ENCODE measurements around the gene BEND3.

Gene BEND3

DNA sequence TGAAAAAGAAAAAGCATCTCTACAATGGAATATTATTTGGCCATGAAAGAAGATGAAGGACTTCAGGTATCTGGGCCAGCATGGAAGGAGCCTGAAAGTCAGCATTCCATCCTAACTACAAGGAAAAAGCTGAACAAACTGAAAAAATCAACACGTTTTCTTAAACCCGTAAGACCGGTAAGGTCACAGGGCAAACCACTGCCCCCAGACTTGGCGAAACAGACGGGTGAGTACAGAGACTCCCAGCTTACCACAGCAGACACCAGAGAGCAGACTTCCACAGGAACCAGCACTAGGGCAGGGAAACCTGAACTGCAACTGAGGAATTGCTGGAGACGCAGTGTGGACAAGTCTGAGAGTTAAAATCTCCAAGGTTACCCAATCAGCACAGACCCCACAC lies 31.4 kb downstream of the BEND3 start:
- WGBS, 2 donors (ENCODE audit: extremely low coverage in 2 of 2, insufficient read length in 2 of 2, insufficient replicate concordance in 1 of 2): no CpG with 5 or more reads among the region's 6 CpGs

DNA sequence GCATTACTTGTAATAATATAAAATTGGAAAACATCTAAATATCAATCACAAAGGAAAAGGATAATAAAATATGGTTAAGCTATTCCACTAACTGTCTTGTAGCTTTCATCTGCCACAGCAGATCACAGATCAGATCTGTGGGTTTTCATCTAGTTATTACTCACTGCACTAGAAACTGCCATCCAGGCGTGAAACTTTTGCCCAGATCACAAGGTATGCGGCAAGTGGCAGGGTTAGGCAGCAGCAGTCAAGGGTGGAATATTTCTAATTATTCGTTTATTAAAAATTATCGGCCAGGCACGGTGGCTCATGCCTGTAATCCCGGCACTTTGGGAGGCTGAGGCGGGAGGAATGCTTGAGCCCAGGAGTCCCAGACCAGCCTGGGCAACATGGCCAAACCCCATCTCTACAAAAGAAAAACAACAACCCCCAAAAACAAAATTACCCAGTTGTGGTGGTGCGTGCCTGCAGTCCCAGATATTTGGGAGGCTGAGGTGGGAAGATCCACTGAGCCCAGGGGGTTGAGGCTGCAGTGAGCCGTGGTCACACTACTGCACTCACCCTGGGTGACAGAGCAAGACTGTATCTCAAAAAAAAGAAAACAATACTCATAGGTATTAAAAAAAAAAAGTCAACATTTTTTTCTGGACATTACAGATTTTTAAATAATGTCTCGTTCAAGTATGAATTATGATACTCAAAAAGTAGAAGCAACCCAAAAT lies 32.1 kb downstream of the BEND3 start:
- Histone ChIP-seq H3K4ac (ENCODE audit: low read length) (no peak overlapping the region), H2BK120ac (ENCODE audit: low read depth, low read length) (no peak overlapping the region), H3K79me1 (ENCODE audit: low read depth, low read length) (peaks cover 2% of the 10 kb centered on the region), H3K23ac (ENCODE audit: low read depth, low read length, poor library complexity) (no peak overlapping the region), H3K4me1 (ENCODE audit: control insufficient read depth in 2 of 2, insufficient read depth in 1 of 2, low read depth in 1 of 2, low read length in 2 of 2) (peaks cover 0 to 1% of the 10 kb centered on the region in 2 donors), H3K27ac (replicated peaks; ENCODE audit: low read length) (no peak overlapping the region), H2BK5ac (ENCODE audit: low read length) (no peak overlapping the region), H2BK12ac (ENCODE audit: low read length) (no peak overlapping the region), H3K18ac (ENCODE audit: low read length) (no peak overlapping the region), H2BK15ac (ENCODE audit: low read length) (no peak overlapping the region), H3K4me3 (ENCODE audit: low read length in 2 of 2) (no peak overlapping the region), H4K91ac (ENCODE audit: low read depth, low read length, poor library complexity) (no peak overlapping the region), H3K27me3 (ENCODE audit: control insufficient read depth in 3 of 3, insufficient read depth in 3 of 3, low read depth in 1 of 3, low read length in 3 of 3) (no peaks in the 10 kb centered on the region), H2AK5ac (ENCODE audit: low read depth, low read length) (no peak overlapping the region), H4K8ac (ENCODE audit: low read depth, low read length) (no peak overlapping the region), H3K14ac (ENCODE audit: low read length) (no peak overlapping the region), H3K36me3 (replicated peaks in 1 of 2; ENCODE audit: control insufficient read depth in 2 of 2, insufficient read depth in 2 of 2, low read length in 2 of 2) (peaks cover 5 to 65% of the 10 kb centered on the region in 2 donors), H2AFZ (ENCODE audit: low read length) (no peak overlapping the region), H3K4me2 (ENCODE audit: insufficient read depth, low read length, poor library complexity, severe bottlenecking) (no peak overlapping the region), H3K9ac (ENCODE audit: low read depth, low read length, poor library complexity) (no peak overlapping the region), H3K9me3 (replicated peaks in 1 of 2; ENCODE audit: control insufficient read depth in 2 of 2, insufficient read depth in 1 of 2, low read depth in 1 of 2, low read length in 2 of 2) (peaks cover 2 to 12% of the 10 kb centered on the region in 2 donors)
- WGBS, 2 donors (ENCODE audit: extremely low coverage in 2 of 2, insufficient read length in 2 of 2, insufficient replicate concordance in 1 of 2): no CpG with 5 or more reads among the region's 10 CpGs
- DNase-seq (ENCODE audit: low spot score): no peak

More for the DNA sequence above, 31.4 kb downstream of the BEND3 start:
- Histone ChIP-seq H3K36me3 (replicated peaks in 1 of 2; ENCODE audit: control insufficient read depth in 2 of 2, insufficient read depth in 2 of 2, low read length in 2 of 2) (peaks cover 4 to 67% of the 10 kb centered on the region in 2 donors), H4K91ac (ENCODE audit: low read depth, low read length, poor library complexity) (no peak overlapping the region), H3K27me3 (ENCODE audit: control insufficient read depth in 3 of 3, insufficient read depth in 3 of 3, low read depth in 1 of 3, low read length in 3 of 3) (no peaks in the 10 kb centered on the region), H3K4ac (ENCODE audit: low read length) (no peak overlapping the region), H2BK120ac (ENCODE audit: low read depth, low read length) (no peak overlapping the region), H3K14ac (ENCODE audit: low read length) (no peak overlapping the region), H3K4me1 (ENCODE audit: control insufficient read depth in 2 of 2, insufficient read depth in 1 of 2, low read depth in 1 of 2, low read length in 2 of 2) (peaks cover 0 to 1% of the 10 kb centered on the region in 2 donors), H3K18ac (ENCODE audit: low read length) (no peak overlapping the region), H2AK5ac (ENCODE audit: low read depth, low read length) (no peak overlapping the region), H3K79me1 (ENCODE audit: low read depth, low read length) (peaks cover under 1% of the 10 kb centered on the region), H2BK12ac (ENCODE audit: low read length) (no peak overlapping the region), H2AFZ (ENCODE audit: low read length) (no peak overlapping the region), H3K23ac (ENCODE audit: low read depth, low read length, poor library complexity) (no peak overlapping the region), H3K4me2 (ENCODE audit: insufficient read depth, low read length, poor library complexity, severe bottlenecking) (no peak overlapping the region), H3K27ac (replicated peaks; ENCODE audit: low read length) (no peak overlapping the region), H2BK15ac (ENCODE audit: low read length) (no peak overlapping the region), H3K4me3 (ENCODE audit: low read length in 2 of 2) (no peak overlapping the region), H2BK5ac (ENCODE audit: low read length) (no peak overlapping the region), H4K8ac (ENCODE audit: low read depth, low read length) (no peak overlapping the region), H3K9me3 (replicated peaks in 1 of 2; ENCODE audit: control insufficient read depth in 2 of 2, insufficient read depth in 1 of 2, low read depth in 1 of 2, low read length in 2 of 2) (peaks cover 2 to 12% of the 10 kb centered on the region in 2 donors), H3K9ac (ENCODE audit: low read depth, low read length, poor library complexity) (no peak overlapping the region)
- no peak for DNase-seq (ENCODE audit: low spot score)

DNA sequence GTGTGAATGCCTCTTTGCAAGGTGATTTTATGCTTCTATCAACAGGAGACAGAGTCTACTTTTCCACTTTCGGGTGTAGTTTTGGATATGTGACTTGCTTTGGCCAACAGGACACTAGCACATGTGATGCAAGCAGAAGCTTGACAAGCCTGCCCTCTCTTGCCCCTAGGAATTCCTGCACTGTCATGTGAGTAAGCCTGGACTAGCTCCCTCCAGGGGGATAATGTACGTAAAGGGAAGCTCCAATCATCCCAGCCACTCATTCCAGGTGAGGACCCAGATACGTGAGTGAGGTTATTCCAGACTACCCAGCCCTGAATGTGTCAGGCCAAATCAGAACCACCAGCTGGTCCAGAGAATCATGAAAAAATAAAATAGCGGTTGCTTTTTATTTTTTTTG lies 33.3 kb downstream of the BEND3 start:
- Histone ChIP-seq H3K23ac (ENCODE audit: low read depth, low read length, poor library complexity) (no peak overlapping the region), H2AFZ (ENCODE audit: low read length) (no peak overlapping the region), H2BK120ac (ENCODE audit: low read depth, low read length) (no peak overlapping the region), H3K4me3 (ENCODE audit: low read length in 2 of 2) (no peak overlapping the region), H3K79me1 (ENCODE audit: low read depth, low read length) (peaks cover 2% of the 10 kb centered on the region), H4K91ac (ENCODE audit: low read depth, low read length, poor library complexity) (no peak overlapping the region), H3K18ac (ENCODE audit: low read length) (no peak overlapping the region), H3K27ac (replicated peaks; ENCODE audit: low read length) (no peak overlapping the region), H3K27me3 (ENCODE audit: control insufficient read depth in 3 of 3, insufficient read depth in 3 of 3, low read depth in 1 of 3, low read length in 3 of 3) (no peaks in the 10 kb centered on the region), H3K14ac (ENCODE audit: low read length) (no peak overlapping the region), H2BK5ac (ENCODE audit: low read length) (no peak overlapping the region), H3K9ac (ENCODE audit: low read depth, low read length, poor library complexity) (no peak overlapping the region), H2BK15ac (ENCODE audit: low read length) (no peak overlapping the region), H3K4me1 (ENCODE audit: control insufficient read depth in 2 of 2, insufficient read depth in 1 of 2, low read depth in 1 of 2, low read length in 2 of 2) (peaks cover 0 to 1% of the 10 kb centered on the region in 2 donors), H2BK12ac (ENCODE audit: low read length) (no peak overlapping the region), H3K36me3 (replicated peaks in 1 of 2; ENCODE audit: control insufficient read depth in 2 of 2, insufficient read depth in 2 of 2, low read length in 2 of 2) (peaks cover 3 to 69% of the 10 kb centered on the region in 2 donors), H3K9me3 (replicated peaks in 1 of 2; ENCODE audit: control insufficient read depth in 2 of 2, insufficient read depth in 1 of 2, low read depth in 1 of 2, low read length in 2 of 2) (peaks cover 2 to 12% of the 10 kb centered on the region in 2 donors), H3K4me2 (ENCODE audit: insufficient read depth, low read length, poor library complexity, severe bottlenecking) (no peak overlapping the region), H4K8ac (ENCODE audit: low read depth, low read length) (no peak overlapping the region), H3K4ac (ENCODE audit: low read length) (no peak overlapping the region), H2AK5ac (ENCODE audit: low read depth, low read length) (no peak overlapping the region)
- WGBS, 2 donors (ENCODE audit: extremely low coverage in 2 of 2, insufficient read length in 2 of 2, insufficient replicate concordance in 1 of 2): no CpG with 5 or more reads among the region's 4 CpGs
- DNase-seq (ENCODE audit: low spot score): no peak

DNA sequence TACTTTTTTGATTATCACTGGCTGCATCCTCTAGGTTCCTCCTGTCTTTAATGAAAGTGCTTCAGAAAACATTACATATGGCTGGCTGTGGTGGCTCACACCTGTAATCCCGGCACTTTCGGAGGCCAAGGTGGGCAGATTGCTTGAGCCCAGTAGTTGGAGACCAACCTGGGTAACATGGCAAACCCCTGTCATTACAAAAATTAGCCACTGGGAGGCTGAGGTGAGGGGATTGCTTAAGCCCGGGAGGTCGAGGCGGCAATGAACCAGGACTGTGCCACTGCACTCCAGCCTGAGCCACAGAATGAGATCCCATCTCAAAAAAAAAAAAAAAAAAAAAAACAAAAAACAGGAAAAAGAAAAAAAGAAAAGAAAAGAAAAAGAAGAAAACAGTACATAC lies 35.3 kb downstream of the BEND3 start:
- Histone ChIP-seq H3K4me2 (ENCODE audit: insufficient read depth, low read length, poor library complexity, severe bottlenecking) (no peak overlapping the region), H3K9me3 (replicated peaks in 1 of 2; ENCODE audit: control insufficient read depth in 2 of 2, insufficient read depth in 1 of 2, low read depth in 1 of 2, low read length in 2 of 2) (peaks cover 0 to 7% of the 10 kb centered on the region in 2 donors), H2BK120ac (ENCODE audit: low read depth, low read length) (no peak overlapping the region), H2AK5ac (ENCODE audit: low read depth, low read length) (no peak overlapping the region), H3K4me1 (ENCODE audit: control insufficient read depth in 2 of 2, insufficient read depth in 1 of 2, low read depth in 1 of 2, low read length in 2 of 2) (peaks cover 0 to 1% of the 10 kb centered on the region in 2 donors), H2AFZ (ENCODE audit: low read length) (no peak overlapping the region), H3K4me3 (ENCODE audit: low read length in 2 of 2) (no peak overlapping the region), H2BK15ac (ENCODE audit: low read length) (no peak overlapping the region), H4K91ac (ENCODE audit: low read depth, low read length, poor library complexity) (no peak overlapping the region), H3K79me1 (ENCODE audit: low read depth, low read length) (peaks cover 4% of the 10 kb centered on the region), H4K8ac (ENCODE audit: low read depth, low read length) (no peak overlapping the region), H2BK5ac (ENCODE audit: low read length) (no peak overlapping the region), H3K18ac (ENCODE audit: low read length) (no peak overlapping the region), H3K4ac (ENCODE audit: low read length) (no peak overlapping the region), H3K36me3 (replicated peaks in 1 of 2; ENCODE audit: control insufficient read depth in 2 of 2, insufficient read depth in 2 of 2, low read length in 2 of 2) (peaks cover 5 to 70% of the 10 kb centered on the region in 2 donors), H2BK12ac (ENCODE audit: low read length) (no peak overlapping the region), H3K14ac (ENCODE audit: low read length) (no peak overlapping the region), H3K23ac (ENCODE audit: low read depth, low read length, poor library complexity) (no peak overlapping the region), H3K27me3 (ENCODE audit: control insufficient read depth in 3 of 3, insufficient read depth in 3 of 3, low read depth in 1 of 3, low read length in 3 of 3) (no peaks in the 10 kb centered on the region), H3K27ac (replicated peaks; ENCODE audit: low read length) (no peak overlapping the region), H3K9ac (ENCODE audit: low read depth, low read length, poor library complexity) (no peak overlapping the region)
- DNase-seq (ENCODE audit: low spot score): no peak
- WGBS, 2 donors (ENCODE audit: extremely low coverage in 2 of 2, insufficient read length in 2 of 2, insufficient replicate concordance in 1 of 2): no CpG with 5 or more reads among the region's 5 CpGs
